Tibial artery (tissue), 4 donors: ENCODE results near the gene CASP12.

ENCODE experiments used
- DNase-seq, 2 donors: peaks; one replicate each; pipeline ENCODE4 v3.0.0-alpha.2; 2019
- H3K27ac ChIP-seq, 2 donors: fragments of 200-600 bp; sonication (generic) in 1 of 2; 1 replicate in 1 of 2; 2 replicates in 1 of 2; pipeline ENCODE4 v1.5.1; 2018 to 2019; ENCODE audit warnings: mild to moderate bottlenecking in 1 of 2
- H3K27me3 ChIP-seq, 2 donors: fragments of 200-600 bp; sonication (generic) in 1 of 2; one replicate each; pipeline versions ENCODE4 v1.5.1 to v1.6.0; 2016 to 2019
- H3K36me3 ChIP-seq, 3 donors: fragments of 200-600 bp; sonication (generic) in 2 of 3; one replicate each; pipeline ENCODE4 v1.5.1; 2016 to 2019; ENCODE audit warnings: mild to moderate bottlenecking in 2 of 3
- H3K4me1 ChIP-seq, 4 donors: fragments of 200-600 bp; sonication (generic) in 2 of 4; 1 replicate in 3 of 4; 2 replicates in 1 of 4; pipeline ENCODE4 v1.5.1; 2016 to 2019
- H3K4me3 ChIP-seq, 2 donors: fragments of 200-600 bp; sonication (generic) in 1 of 2; 1 replicate in 1 of 2; 2 replicates in 1 of 2; pipeline ENCODE4 v1.5.1; 2018 to 2019; ENCODE audit warnings: mild to moderate bottlenecking in 2 of 2
- H3K9me3 ChIP-seq, 3 donors: fragments of 200-600 bp; sonication (generic) in 1 of 3; one replicate each; pipeline ENCODE4 v1.5.1; 2016 to 2019
- intact Hi-C: fragments of 100-400 bp; cut with DNase I; formaldehyde crosslinking; loops from one replicate; pipeline ENCODE4 v1.15.0; 2023; ENCODE audit warnings: low total_unique reads
- TF ChIP-seq, protein P1 (sequence below), 2 experiments: fragments of 200-600 bp in 1 of 2; fragments of 450-650 bp in 1 of 2; IDR thresholded peaks; one replicate each; pipeline ENCODE4 v1.5.1; 2017 to 2019; ENCODE audit warnings: antibody characterized with exemption in 2 of 2, mild to moderate bottlenecking in 1 of 2, moderate library complexity in 1 of 2

The CASP12 gene

DNA sequence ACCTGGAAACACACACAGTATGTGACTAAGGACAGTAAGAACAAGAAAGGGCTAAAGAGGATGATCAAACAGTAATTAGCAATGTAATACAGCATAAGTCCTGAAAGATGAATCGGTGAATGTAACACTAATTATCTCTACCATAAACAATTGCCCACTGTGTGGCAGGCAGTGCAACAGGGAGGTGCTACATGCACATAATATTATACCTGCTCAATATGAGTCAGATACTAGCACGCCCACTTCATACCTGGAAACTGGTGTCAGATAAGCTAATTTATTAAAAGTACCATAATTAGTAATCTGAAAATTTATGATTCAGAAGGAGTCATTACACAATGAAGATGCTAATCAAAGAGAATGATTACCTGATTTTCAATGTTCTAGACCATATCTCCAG is 14.9 kb downstream of the CASP12 start:
- H3K36me3 ChIP-seq, result peaks cover 0 to 30% (median 22%) of the 10 kb centered on the region in 3 donors
- intact Hi-C loops, result no loop called here
- TF ChIP-seq, protein P1, sequence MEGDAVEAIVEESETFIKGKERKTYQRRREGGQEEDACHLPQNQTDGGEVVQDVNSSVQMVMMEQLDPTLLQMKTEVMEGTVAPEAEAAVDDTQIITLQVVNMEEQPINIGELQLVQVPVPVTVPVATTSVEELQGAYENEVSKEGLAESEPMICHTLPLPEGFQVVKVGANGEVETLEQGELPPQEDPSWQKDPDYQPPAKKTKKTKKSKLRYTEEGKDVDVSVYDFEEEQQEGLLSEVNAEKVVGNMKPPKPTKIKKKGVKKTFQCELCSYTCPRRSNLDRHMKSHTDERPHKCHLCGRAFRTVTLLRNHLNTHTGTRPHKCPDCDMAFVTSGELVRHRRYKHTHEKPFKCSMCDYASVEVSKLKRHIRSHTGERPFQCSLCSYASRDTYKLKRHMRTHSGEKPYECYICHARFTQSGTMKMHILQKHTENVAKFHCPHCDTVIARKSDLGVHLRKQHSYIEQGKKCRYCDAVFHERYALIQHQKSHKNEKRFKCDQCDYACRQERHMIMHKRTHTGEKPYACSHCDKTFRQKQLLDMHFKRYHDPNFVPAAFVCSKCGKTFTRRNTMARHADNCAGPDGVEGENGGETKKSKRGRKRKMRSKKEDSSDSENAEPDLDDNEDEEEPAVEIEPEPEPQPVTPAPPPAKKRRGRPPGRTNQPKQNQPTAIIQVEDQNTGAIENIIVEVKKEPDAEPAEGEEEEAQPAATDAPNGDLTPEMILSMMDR (IDR thresholded peaks at IDR 0.05), result no peak
- no peak overlapping the region for H3K27ac ChIP-seq
- H3K27me3 ChIP-seq, result no peaks in the 10 kb centered on the region
- H3K4me3 ChIP-seq, result no peak overlapping the region
- DNase-seq, result no peak
- H3K9me3 ChIP-seq, result no peaks in the 10 kb centered on the region
- no peaks in the 10 kb centered on the region for H3K4me1 ChIP-seq

DNA sequence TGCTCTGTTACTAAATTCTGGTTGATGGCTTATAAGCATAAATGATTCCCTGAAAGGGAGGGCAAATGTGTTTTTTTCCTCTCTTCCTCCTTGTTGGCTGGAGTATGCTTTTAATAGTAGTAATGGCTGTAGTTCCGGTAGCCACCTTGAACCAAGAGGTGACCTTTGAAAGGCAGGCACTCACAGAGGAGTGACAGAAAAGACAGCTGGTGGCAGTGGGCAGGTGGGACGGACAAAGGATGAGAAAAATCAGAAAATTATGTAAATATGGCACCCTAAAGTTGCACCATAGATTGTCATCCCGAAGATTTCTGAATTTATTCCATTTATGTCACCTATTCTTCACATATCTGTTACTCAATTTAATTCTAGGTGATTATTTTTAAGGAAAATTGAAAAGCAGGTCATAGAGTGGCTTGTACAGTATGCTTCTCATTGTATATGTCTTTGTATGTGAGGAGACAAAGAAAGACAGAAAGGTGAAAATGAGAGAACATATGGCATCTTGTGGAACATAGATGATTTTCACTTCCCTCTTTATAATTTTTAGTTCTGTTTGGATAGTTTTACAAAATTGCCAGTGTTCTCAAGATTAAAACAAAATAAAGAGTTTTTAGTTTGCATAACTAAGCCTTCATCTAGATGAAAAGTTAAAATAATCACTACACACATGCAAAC is 17.0 kb downstream of the CASP12 start:
- no peak for DNase-seq
- TF ChIP-seq, protein P1 (IDR thresholded peaks at IDR 0.05), result no peak

DNA sequence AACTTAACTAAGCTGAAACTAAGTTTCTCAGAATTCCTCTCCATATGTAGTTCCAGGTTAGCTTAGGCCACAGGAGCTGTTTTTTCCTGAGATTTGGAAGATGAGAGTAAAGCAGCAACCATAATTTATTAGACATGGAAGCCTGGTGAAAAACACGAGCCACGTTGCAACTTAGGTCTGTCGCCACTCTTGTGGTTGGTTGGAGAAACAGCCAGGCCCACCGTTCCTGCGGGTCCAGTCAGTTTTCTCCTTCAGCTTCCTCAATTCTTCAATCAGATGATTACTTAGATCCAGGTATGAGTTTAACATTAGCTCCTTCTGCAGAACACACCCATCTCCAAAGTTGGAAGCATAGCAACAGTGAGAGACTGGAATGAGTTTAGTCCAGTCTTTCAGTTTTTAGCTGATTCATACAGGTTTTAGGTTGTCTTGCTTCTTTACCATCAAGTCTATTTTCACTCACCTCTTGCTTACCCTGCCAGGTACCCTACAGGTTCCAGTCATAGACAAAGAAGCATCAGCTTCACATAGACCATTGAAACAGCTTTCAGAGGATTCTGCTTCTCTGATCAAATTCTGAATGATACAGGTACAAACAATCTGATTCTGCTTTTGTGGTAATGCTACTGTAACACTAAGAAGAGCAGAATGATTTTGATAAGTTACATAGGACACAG is 18.6 kb downstream of the CASP12 start:
- intact Hi-C loops, result no loop called here
- Histone ChIP-seq H3K9me3 (no peaks in the 10 kb centered on the region), H3K27me3 (no peaks in the 10 kb centered on the region), H3K27ac (no peak overlapping the region), H3K4me1 (no peaks in the 10 kb centered on the region), H3K4me3 (no peak overlapping the region), H3K36me3 (peaks cover 0 to 6% (median 3%) of the 10 kb centered on the region in 3 donors)
- DNase-seq, result no peak
- TF ChIP-seq, protein P1 (IDR thresholded peaks at IDR 0.05), result no peak

More for the DNA sequence above, 17.0 kb downstream of the CASP12 start:
- H3K27me3 ChIP-seq, result no peaks in the 10 kb centered on the region
- H3K9me3 ChIP-seq, result no peaks in the 10 kb centered on the region
- intact Hi-C loops, result no loop called here
- no peak overlapping the region for H3K27ac ChIP-seq
- peaks cover 0 to 11% (median 9%) of the 10 kb centered on the region in 3 donors for H3K36me3 ChIP-seq
- no peaks in the 10 kb centered on the region for H3K4me1 ChIP-seq
- H3K4me3 ChIP-seq, result no peak overlapping the region

DNA sequence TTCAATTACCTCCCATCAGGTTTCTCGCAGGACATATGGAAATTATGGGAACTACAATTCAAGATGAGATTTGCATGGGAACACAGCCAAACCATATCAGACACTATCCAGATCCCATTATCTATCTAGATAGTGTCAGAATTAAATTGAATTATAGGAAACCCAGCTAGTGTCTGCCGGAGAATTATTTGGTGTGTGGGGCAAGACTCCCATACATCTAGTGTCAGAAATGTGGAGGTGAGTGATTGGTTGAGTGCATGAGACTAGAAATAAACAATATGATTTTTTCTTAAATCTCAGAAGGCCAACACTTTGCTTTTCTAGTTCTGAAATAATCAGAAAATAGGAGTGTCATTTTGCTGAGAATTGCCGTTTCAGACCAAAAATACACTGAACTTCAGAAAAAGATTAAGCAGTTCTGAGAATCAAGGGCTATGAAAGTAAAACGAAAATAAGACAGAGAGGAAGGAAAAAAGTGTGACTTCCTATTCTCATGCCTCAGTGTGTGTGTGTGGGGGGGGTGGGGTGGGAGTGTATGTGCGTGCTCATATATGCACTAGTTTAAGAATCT is 21.3 kb downstream of the CASP12 start:
- Histone ChIP-seq H3K4me3 (no peak overlapping the region), H3K27me3 (no peaks in the 10 kb centered on the region), H3K36me3 (no peaks in the 10 kb centered on the region), H3K4me1 (no peaks in the 10 kb centered on the region), H3K9me3 (no peaks in the 10 kb centered on the region), H3K27ac (no peak overlapping the region)
- TF ChIP-seq, protein P1 (IDR thresholded peaks at IDR 0.05), result no peak
- no peak for DNase-seq
- intact Hi-C loops, result no loop called here

DNA sequence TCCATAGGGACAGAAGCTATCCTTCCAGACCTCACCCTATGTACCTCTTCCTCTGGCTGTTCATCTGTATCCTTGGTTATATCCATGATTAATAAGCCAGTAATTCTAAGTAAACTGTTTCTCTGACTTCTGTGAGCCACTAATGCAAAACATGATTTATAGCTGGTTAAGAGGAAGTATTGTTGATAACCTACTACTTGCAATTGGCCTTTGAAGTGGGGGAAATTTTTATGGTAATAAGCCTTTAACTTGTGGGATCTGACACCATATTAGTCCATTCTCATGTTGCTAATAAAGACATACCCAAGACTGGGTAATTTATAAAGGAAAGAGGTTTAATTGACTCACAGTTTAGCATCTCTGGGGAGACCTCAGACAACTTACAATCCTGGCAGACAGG is 21.9 kb downstream of the CASP12 start:
- Histone ChIP-seq H3K27me3 (no peaks in the 10 kb centered on the region), H3K4me1 (no peaks in the 10 kb centered on the region), H3K36me3 (no peaks in the 10 kb centered on the region), H3K4me3 (no peak overlapping the region), H3K9me3 (no peaks in the 10 kb centered on the region), H3K27ac (no peak overlapping the region)
- intact Hi-C loops, result no loop called here
- no peak for DNase-seq
- TF ChIP-seq, protein P1 (IDR thresholded peaks at IDR 0.05), result no peak
